SK-N-SH (cell line): ENCODE results near the gene ARL6IP4. TPM values are rescaled to one million over a fixed set of nuclear protein-coding genes. Genes with fewer than 3 reads are reported as not detected.
A peak's percentile ranks its signal among the peaks of the same experiment; 100 is the strongest.
"Not testable (repeated sequence)": the region's sequence is repeated elsewhere in the genome, so short reads cannot be mapped to it uniquely, and the experiment has no call there.

Source experiments
- CTCF ChIA-PET: fragments of 300-600, 350-600 bp; formaldehyde crosslinking; extraction: SDS; loops from one replicate; lab custom pipeline; 2021; lab: Yijun Ruan, JAX
- POLR2A ChIA-PET: fragments of 350-600 bp; sonication (Branson Sonifier 250); formaldehyde crosslinking; extraction: SDS; loops from one replicate; lab custom pipeline; 2020; ENCODE audit warnings: antibody characterized with exemption, inconsistent platforms; lab: Yijun Ruan, JAX
- DNase-seq: peaks from one replicate; pipeline ENCODE4 v3.0.0; 2012
- H2AFZ ChIP-seq: fragments of 200-600 bp; sonication (generic); 2 replicates; pipeline ENCODE4 v1.8.1; 2016; ENCODE audit warnings: antibody characterized with exemption, mild to moderate bottlenecking, low read depth
- H3F3A ChIP-seq: fragments of 200-600 bp; sonication (generic); replicated peaks from 2 replicates; pipeline ENCODE3; 2016; ENCODE audit warnings: antibody characterized with exemption, mild to moderate bottlenecking; ENCODE audit not compliant: insufficient read depth
- H3K27ac ChIP-seq, 2 experiments: fragments of 200-500 bp in 1 of 2; fragments of 200-600 bp in 1 of 2; sonication (Bioruptor generic) in 1 of 2; sonication (generic), shearing (Covaris generic) in 1 of 2; 2 replicates each; pipeline versions ENCODE4 v1.5.1 to v1.6.1; 2014 to 2016; ENCODE audit warnings: low read depth in 2 of 2, inconsistent platforms in 1 of 2, low read length in 1 of 2, mild to moderate bottlenecking in 1 of 2, mixed read lengths in 1 of 2
- H3K27me3 ChIP-seq: fragments of 200-600 bp; sonication (generic), shearing (Covaris generic); 2 replicates; pipeline ENCODE4 v1.6.1; 2016; ENCODE audit warnings: mixed run types; ENCODE audit not compliant: insufficient read depth
- H3K36me3 ChIP-seq, 2 experiments: fragments of 200-500 bp in 1 of 2; fragments of 200-600 bp in 1 of 2; sonication (Bioruptor generic) in 1 of 2; sonication (generic) in 1 of 2; replicated peaks in 1 of 2; 2 replicates each; pipeline versions ENCODE3 to v1.5.1; 2014 to 2016; ENCODE audit warnings: low read length in 1 of 2, mild to moderate bottlenecking in 1 of 2; ENCODE audit not compliant: insufficient read depth in 2 of 2, control insufficient read depth in 1 of 2
- H3K4me1 ChIP-seq, 2 experiments: fragments of 200-500 bp in 1 of 2; fragments of 200-600 bp in 1 of 2; sonication (Bioruptor generic) in 1 of 2; sonication (generic), shearing (Covaris generic) in 1 of 2; 2 replicates each; pipeline versions ENCODE4 v1.5.1 to v1.6.1; 2014 to 2016; ENCODE audit warnings: low read depth in 1 of 2, low read length in 1 of 2, mixed run types in 1 of 2; ENCODE audit not compliant: insufficient read depth in 2 of 2, control insufficient read depth in 1 of 2
- H3K4me2 ChIP-seq: fragments of 200-600 bp; sonication (generic), shearing (Covaris generic); 2 replicates; pipeline ENCODE4 v1.6.1; 2017; ENCODE audit warnings: mixed run types
- H3K4me3 ChIP-seq, 2 experiments: fragments of 200-500 bp in 1 of 2; fragments of 200-600 bp in 1 of 2; sonication (Bioruptor generic) in 1 of 2; sonication (generic), shearing (Covaris generic) in 1 of 2; 2 replicates each; pipeline versions ENCODE4 v1.5.1 to v1.8.1; 2014 to 2016; ENCODE audit warnings: low read depth in 2 of 2, inconsistent platforms in 1 of 2, low read length in 1 of 2, mild to moderate bottlenecking in 1 of 2, mixed read lengths in 1 of 2, moderate library complexity in 1 of 2
- H3K79me2 ChIP-seq: fragments of 200-600 bp; sonication (generic); 2 replicates; pipeline ENCODE4 v1.8.1; 2017; ENCODE audit warnings: mild to moderate bottlenecking; ENCODE audit not compliant: insufficient read depth
- H3K9ac ChIP-seq: fragments of 200-600 bp; sonication (generic); 2 replicates; pipeline ENCODE4 v1.6.1; 2017; ENCODE audit warnings: mixed run types
- H3K9me2 ChIP-seq: fragments of 200-600 bp; sonication (generic); 2 replicates; pipeline ENCODE4 v1.6.1; 2017; ENCODE audit warnings: mixed run types
- H3K9me3 ChIP-seq: fragments of 200-600 bp; sonication (generic); 2 replicates; pipeline ENCODE4 v1.6.1; 2017; ENCODE audit warnings: mixed run types, mild to moderate bottlenecking, moderate library complexity
- H4K20me1 ChIP-seq: fragments of 200-600 bp; sonication (generic); 2 replicates; pipeline ENCODE4 v1.6.1; 2017; ENCODE audit warnings: mild to moderate bottlenecking, mixed run types; ENCODE audit not compliant: insufficient read depth
- FOSL2 ChIP-seq: IDR thresholded peaks from 2 replicates; pipeline ENCODE4 v1.4.0; 2012; ENCODE audit warnings: low read depth, mild to moderate bottlenecking, moderate library complexity, borderline replicate concordance
- YY1 ChIP-seq: IDR thresholded peaks from 2 replicates; pipeline ENCODE4 v1.4.0; 2012; ENCODE audit warnings: low read depth, mild to moderate bottlenecking
- WGBS: methylation state at CpG from one replicate; pipeline ENCODE4 v1.1.6; 2017; ENCODE audit warnings: low lambda C conversion rate; 5-methylcytosine and 5-hydroxymethylcytosine counted together
- polyA plus RNA-seq, 3 experiments: library from polyadenylated mRNA; depleted of rRNA; stranded (reverse); fragments of >200 nt; gene quantifications; 2 replicates each; pipeline ENCODE4 v1.2.3, GENCODE V29; 2012
- TF ChIP-seq, protein P1 (sequence below): IDR thresholded peaks from 2 replicates; pipeline ENCODE4 v1.4.0; 2012; ENCODE audit warnings: low read depth, borderline replicate concordance
- TF ChIP-seq, protein P2 (sequence below): IDR thresholded peaks from 2 replicates; pipeline ENCODE4 v1.4.0; 2012; ENCODE audit warnings: low read depth, borderline replicate concordance

Gene ARL6IP4
- polyA plus RNA-seq, 1 of the 3 experiments (the other 2 are of a cell fraction) = 370 TPM

DNA sequence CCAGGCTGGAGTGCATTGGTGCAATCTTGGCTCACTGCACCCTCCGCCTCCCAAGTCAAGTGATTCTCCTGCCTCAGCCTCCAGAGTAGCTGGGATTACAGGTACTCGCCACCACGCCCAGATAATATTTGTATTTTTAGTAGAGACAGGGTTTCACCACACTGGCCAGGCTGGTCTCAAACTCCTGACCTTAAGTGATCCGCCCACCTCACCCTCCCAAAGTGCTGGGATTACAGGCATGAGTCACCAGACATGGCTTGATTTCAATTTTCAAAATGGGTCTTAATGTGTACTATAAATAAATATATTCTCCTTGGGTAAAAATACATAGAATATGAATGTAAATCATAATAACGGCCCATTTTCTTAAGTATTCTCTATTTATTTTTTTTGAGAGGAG is 39.1 kb upstream of the ARL6IP4 start:
- peak; percentile 18; the same call in 1 of the 2 replicates for TF ChIP-seq FOSL2
- ChIA-PET CTCF (interaction anchor here (1.0 to 1.5 kb wide), 3 partner anchors 84 to 297 kb away, joined by 3 to 5 read pairs (median 4); no protein-coding TSS in a partner anchor), POLR2A (interaction anchor here (0.6 kb wide), 1 partner anchor 43 kb away, joined by 3 read pairs; no protein-coding TSS in a partner anchor)
- H3K4me2 ChIP-seq, DNase-seq, H3K27ac ChIP-seq, H2AFZ ChIP-seq, H4K20me1 ChIP-seq, H3K4me3 ChIP-seq, H3K36me3 ChIP-seq, H3K9me3 ChIP-seq, H3K79me2 ChIP-seq, H3F3A ChIP-seq, H3K9ac ChIP-seq, H3K9me2 ChIP-seq, H3K27me3 ChIP-seq: not testable (repeated sequence)
- peaks cover 0 to 21% of the 10 kb centered on the region in 2 experiments; a peak in 1 of 4 replicates for H3K4me1 ChIP-seq
- 85% methylated on average over 5 of the region's 5 CpGs for WGBS

DNA sequence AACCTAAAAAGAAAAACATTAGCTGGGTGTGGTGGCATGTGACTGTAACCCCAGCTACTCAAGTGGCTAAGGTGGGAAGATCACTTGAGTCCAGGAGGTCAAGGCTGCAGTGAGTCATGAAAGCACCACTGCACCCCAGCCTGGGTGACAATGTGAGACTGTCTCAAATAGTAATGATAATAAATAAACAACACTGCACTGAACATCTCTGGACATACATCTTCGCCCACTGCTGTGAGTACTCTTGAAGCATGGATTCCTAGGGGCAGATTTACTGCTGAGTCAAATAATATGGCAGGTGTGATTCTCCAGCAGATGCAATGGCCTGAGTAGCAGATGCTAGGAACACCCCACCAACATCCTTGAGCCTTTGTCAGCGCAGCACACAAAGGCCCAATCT is 37.8 kb upstream of the ARL6IP4 start:
- POLR2A ChIA-PET = interaction anchor here (0.6 kb wide), 1 partner anchor 48 kb away, joined by 3 read pairs; no protein-coding TSS in a partner anchor
- Histone ChIP-seq H3K36me3 (no peaks in the 10 kb centered on the region), H3K4me1 (peaks cover 0 to 30% of the 10 kb centered on the region in 2 experiments; a peak in 2 of 4 replicates), H3K9ac (no peak overlapping the region), H2AFZ (no peak overlapping the region), H3K27me3 (no peaks in the 10 kb centered on the region), H3K9me2 (no peaks in the 10 kb centered on the region), H3K79me2 (no peaks in the 10 kb centered on the region), H3F3A (peaks cover 15% of the 10 kb centered on the region), H4K20me1 (no peaks in the 10 kb centered on the region), H3K27ac (peak overlapping the region in 1 of 2 experiments; percentile 3; a peak in 1 of 4 replicates), H3K4me2 (no peak overlapping the region), H3K9me3 (no peaks in the 10 kb centered on the region), H3K4me3 (no peak overlapping the region)
- CTCF ChIA-PET = interaction anchor here (1.3 kb wide), 1 partner anchor 82 kb away, joined by 4 read pairs; no protein-coding TSS in a partner anchor
- WGBS = 92% methylated on average over 2 of the region's 2 CpGs
- no peak for TF ChIP-seq YY1
- TF ChIP-seq, protein P1, sequence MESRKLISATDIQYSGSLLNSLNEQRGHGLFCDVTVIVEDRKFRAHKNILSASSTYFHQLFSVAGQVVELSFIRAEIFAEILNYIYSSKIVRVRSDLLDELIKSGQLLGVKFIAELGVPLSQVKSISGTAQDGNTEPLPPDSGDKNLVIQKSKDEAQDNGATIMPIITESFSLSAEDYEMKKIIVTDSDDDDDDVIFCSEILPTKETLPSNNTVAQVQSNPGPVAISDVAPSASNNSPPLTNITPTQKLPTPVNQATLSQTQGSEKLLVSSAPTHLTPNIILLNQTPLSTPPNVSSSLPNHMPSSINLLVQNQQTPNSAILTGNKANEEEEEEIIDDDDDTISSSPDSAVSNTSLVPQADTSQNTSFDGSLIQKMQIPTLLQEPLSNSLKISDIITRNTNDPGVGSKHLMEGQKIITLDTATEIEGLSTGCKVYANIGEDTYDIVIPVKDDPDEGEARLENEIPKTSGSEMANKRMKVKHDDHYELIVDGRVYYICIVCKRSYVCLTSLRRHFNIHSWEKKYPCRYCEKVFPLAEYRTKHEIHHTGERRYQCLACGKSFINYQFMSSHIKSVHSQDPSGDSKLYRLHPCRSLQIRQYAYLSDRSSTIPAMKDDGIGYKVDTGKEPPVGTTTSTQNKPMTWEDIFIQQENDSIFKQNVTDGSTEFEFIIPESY = no peak
- no peak for DNase-seq

DNA sequence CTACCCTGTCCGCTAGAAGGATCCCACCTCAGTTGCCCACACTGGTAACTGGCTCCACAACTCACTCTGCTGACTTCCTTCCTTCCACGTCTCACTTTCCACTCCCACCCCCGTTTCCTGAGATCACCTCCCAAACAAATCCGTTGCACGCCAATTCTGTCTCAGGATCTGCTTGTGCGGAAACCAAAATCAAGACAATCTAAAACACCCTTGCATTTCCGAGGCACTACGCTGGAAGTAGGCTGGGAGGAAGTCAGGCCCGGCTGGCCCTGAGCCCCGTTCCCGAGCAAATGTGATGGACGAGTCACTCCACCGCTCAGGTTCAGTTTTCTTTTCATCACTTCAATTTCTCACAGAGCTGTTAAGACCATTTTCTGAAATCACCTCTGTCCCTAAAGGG is 37.3 kb upstream of the ARL6IP4 start:
- ChIA-PET POLR2A (no interaction called here), CTCF (interaction anchor here (1.3 kb wide), 1 partner anchor 83 kb away, joined by 4 read pairs; no protein-coding TSS in a partner anchor)
- Histone ChIP-seq H3K4me3 (no peak overlapping the region), H3K9me3 (no peaks in the 10 kb centered on the region), H3K4me2 (no peak overlapping the region), H4K20me1 (no peaks in the 10 kb centered on the region), H3K9ac (no peak overlapping the region), H3K36me3 (no peaks in the 10 kb centered on the region), H2AFZ (no peak overlapping the region), H3K27me3 (no peaks in the 10 kb centered on the region), H3F3A (peaks cover 16% of the 10 kb centered on the region), H3K4me1 (peaks cover 0 to 31% of the 10 kb centered on the region in 2 experiments; a peak in 2 of 4 replicates), H3K9me2 (no peaks in the 10 kb centered on the region), H3K27ac (peak overlapping the region in 1 of 2 experiments; percentile 3; a peak in 1 of 4 replicates), H3K79me2 (no peaks in the 10 kb centered on the region)
- WGBS = 83% methylated on average over 13 of the region's 13 CpGs
- TF ChIP-seq, protein P2, sequence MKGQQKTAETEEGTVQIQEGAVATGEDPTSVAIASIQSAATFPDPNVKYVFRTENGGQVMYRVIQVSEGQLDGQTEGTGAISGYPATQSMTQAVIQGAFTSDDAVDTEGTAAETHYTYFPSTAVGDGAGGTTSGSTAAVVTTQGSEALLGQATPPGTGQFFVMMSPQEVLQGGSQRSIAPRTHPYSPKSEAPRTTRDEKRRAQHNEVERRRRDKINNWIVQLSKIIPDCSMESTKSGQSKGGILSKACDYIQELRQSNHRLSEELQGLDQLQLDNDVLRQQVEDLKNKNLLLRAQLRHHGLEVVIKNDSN = no peak
- peak; percentile 13 for DNase-seq
